NB4 (cell line): Measurements from ENCODE around the gene NFX1.
A peak's percentile ranks its signal among the peaks of the same experiment; 100 is the strongest.

Experiments used
- DNase-seq: peaks from one replicate; pipeline ENCODE4 v3.0.0; 2010; ENCODE audit warnings: low read depth
- H3K4me3 ChIP-seq: one replicate; pipeline ENCODE4 v1.5.1; 2011; ENCODE audit warnings: mild to moderate bottlenecking, low read depth, low read length, moderate library complexity
- MAX ChIP-seq: IDR thresholded peaks from 2 replicates; pipeline ENCODE4 v1.6.1; 2011; ENCODE audit warnings: low read depth, low read length
- MYC ChIP-seq: IDR thresholded peaks from 2 replicates; pipeline ENCODE4 v1.6.1; 2011; ENCODE audit warnings: low read depth, low read length
- POLR2A ChIP-seq: IDR thresholded peaks from 2 replicates; pipeline ENCODE4 v1.6.1; 2011; ENCODE audit warnings: mild to moderate bottlenecking; ENCODE audit not compliant: insufficient read length; ENCODE audit errors: extremely low read depth
- TF ChIP-seq, protein P1 (sequence below): IDR thresholded peaks from one replicate; pipeline ENCODE4 v1.5.1; 2012; ENCODE audit warnings: low read depth, low read length

NFX1 gene

GRCh38 chr9:33255014-33255413 lies 35.3 kb upstream of the NFX1 start:
- H3K4me3 ChIP-seq: no peak overlapping the region
- DNase-seq: no peak
- TF ChIP-seq POLR2A: no peak
- no peak for TF ChIP-seq MAX
- TF ChIP-seq, protein P1, sequence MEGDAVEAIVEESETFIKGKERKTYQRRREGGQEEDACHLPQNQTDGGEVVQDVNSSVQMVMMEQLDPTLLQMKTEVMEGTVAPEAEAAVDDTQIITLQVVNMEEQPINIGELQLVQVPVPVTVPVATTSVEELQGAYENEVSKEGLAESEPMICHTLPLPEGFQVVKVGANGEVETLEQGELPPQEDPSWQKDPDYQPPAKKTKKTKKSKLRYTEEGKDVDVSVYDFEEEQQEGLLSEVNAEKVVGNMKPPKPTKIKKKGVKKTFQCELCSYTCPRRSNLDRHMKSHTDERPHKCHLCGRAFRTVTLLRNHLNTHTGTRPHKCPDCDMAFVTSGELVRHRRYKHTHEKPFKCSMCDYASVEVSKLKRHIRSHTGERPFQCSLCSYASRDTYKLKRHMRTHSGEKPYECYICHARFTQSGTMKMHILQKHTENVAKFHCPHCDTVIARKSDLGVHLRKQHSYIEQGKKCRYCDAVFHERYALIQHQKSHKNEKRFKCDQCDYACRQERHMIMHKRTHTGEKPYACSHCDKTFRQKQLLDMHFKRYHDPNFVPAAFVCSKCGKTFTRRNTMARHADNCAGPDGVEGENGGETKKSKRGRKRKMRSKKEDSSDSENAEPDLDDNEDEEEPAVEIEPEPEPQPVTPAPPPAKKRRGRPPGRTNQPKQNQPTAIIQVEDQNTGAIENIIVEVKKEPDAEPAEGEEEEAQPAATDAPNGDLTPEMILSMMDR: no peak
- no peak for TF ChIP-seq MYC

DNA sequence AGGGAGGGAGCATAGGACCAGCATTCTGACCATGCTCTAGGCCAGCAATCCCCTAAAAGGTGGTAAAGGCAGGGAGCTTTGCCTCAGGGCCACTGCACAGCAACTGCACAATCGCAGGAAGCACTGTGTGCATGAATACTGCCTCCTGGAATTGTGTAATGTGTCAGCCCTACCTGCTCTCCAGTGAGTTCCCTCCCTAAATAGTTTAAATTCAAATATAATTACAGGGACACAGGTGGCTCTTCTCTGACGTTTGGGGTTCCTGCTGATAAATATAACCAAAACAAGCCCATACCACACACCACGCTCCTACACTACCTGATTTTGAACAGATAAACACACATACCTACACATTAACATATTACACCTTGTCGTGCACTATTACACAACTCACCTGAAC lies 34.8 kb upstream of the NFX1 start:
- TF ChIP-seq POLR2A: no peak
- TF ChIP-seq, protein P1: no peak
- no peak for TF ChIP-seq MAX
- no peak for TF ChIP-seq MYC
- DNase-seq: no peak
- no peak overlapping the region for H3K4me3 ChIP-seq

DNA sequence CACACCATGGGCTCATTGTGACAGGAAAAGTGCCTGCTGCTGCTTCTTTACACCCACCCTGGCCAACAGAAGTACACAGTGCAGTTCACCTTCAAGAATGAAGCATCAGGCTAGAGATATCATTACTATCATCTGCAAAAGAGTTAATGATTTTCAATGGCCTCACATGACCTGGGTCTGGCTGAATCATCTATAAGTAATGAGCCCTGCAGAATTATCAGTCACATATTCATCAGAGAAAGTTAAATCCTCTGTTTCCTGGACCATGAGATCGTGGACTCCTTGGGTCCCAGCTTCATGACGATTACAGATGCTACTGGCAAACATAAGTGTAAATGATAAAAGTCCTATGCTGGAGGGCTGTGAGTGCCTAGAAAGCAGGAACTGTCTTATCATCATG lies 34.1 kb upstream of the NFX1 start:
- TF ChIP-seq POLR2A (no peak), MYC (no peak)
- DNase-seq: no peak

GRCh38 chr9:33257276-33257675 lies 33.0 kb upstream of the NFX1 start:
- no peak for DNase-seq
- no peak overlapping the region for H3K4me3 ChIP-seq
- TF ChIP-seq, protein P1: no peak
- TF ChIP-seq MYC: no peak

More for the DNA sequence above, 34.1 kb upstream of the NFX1 start:
- no peak overlapping the region for H3K4me3 ChIP-seq

DNA sequence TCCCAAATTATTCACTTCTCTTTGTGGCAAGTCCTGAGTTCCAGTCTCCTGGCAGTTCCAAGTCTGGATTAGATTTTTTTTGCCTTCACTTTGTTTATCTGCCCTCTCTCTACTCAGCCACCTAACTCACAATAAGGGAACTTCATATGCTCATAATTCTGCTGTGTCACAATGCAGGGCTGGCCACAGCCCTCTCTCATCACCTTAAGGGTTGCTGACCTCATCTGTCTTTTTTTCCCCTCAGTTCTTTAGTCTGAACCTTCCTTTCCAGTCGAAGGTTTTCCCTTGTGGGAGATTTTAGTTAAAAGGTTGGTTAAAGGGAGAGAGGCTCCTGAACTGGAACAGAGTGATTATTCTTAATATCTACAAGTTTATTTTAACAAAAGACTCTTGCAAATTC lies 29.9 kb upstream of the NFX1 start:
- no peak for TF ChIP-seq MYC
- TF ChIP-seq, protein P1: no peak
- no peak for TF ChIP-seq MAX
- TF ChIP-seq POLR2A: no peak
- H3K4me3 ChIP-seq: no peak overlapping the region
- peak; percentile 51 for DNase-seq

- peak overlapping the region; percentile 92 for H3K4me3 ChIP-seq
- peak; percentile 72 for DNase-seq
- peak; percentile 8; the same call in 1 of the 2 replicates for TF ChIP-seq MAX
- TF ChIP-seq, protein P1: no peak
Observed at GRCh38 chr9:33263131-33264002, 26.9 kb upstream of the NFX1 start.
